Mucosa of rectum (tissue), 2 donors: Measurements from ENCODE around the gene BABAM2.

Source experiments
- H3K27ac ChIP-seq, 2 donors: one replicate each; pipeline ENCODE4 v1.7.0; 2013; ENCODE audit warnings: inconsistent platforms in 2 of 2, low read depth in 2 of 2, low read length in 2 of 2
- H3K27me3 ChIP-seq, 2 donors: one replicate each; pipeline ENCODE4 v1.7.0; 2013; ENCODE audit warnings: low read length in 2 of 2; ENCODE audit not compliant: control insufficient read depth in 2 of 2, insufficient read depth in 2 of 2
- H3K36me3 ChIP-seq, 2 donors: one replicate each; pipeline ENCODE4 v1.7.0; 2013; ENCODE audit warnings: low read length in 2 of 2; ENCODE audit not compliant: control insufficient read depth in 2 of 2, insufficient read depth in 2 of 2
- H3K4me1 ChIP-seq, 2 donors: one replicate each; pipeline ENCODE4 v1.7.0; 2013; ENCODE audit warnings: low read length in 2 of 2, mild to moderate bottlenecking in 1 of 2; ENCODE audit not compliant: control insufficient read depth in 2 of 2, insufficient read depth in 2 of 2
- H3K4me3 ChIP-seq, 2 donors: one replicate each; pipeline ENCODE4 v1.7.0; 2013; ENCODE audit warnings: low read length in 2 of 2
- H3K9ac ChIP-seq, 2 donors: one replicate each; pipeline ENCODE4 v1.7.0; 2013; ENCODE audit warnings: low read length in 2 of 2, low read depth in 1 of 2, mild to moderate bottlenecking in 1 of 2
- H3K9me3 ChIP-seq, 2 donors: one replicate each; pipeline ENCODE4 v1.7.0; 2013; ENCODE audit warnings: low read length in 2 of 2; ENCODE audit not compliant: control insufficient read depth in 2 of 2
- donor health status: healthy.
- donor health status: Normal muscosa, but diverticular disease.

BABAM2 gene

DNA sequence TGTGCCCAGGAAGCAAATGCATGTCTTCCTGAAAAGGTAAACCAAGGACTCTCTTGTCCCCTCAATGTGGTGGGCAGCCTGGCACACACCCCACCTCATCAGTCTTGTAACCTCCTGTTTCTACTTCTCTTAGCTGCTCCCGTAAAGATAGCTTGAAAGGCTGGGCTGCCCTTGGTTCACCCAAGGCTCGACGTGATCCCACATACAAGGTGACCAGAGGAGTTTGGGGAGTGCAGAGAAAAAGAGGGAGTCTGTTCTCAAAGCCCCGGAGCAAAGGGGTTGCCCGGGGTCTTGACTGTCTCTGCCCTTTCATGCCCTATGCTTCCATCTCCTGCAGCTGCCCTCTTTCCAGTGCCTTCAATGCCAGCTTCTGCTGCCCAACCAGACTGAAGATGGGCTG lies 483.8 kb downstream of the BABAM2 start:
- Histone ChIP-seq H3K27ac (no peak overlapping the region), H3K36me3 (no peaks in the 10 kb centered on the region), H3K4me1 (peaks cover 42 to 50% of the 10 kb centered on the region in 2 donors), H3K27me3 (no peaks in the 10 kb centered on the region), H3K9ac (no peak overlapping the region), H3K4me3 (no peak overlapping the region), H3K9me3 (no peaks in the 10 kb centered on the region)

GRCh38 chr2:28375236-28375635 lies 484.7 kb downstream of the BABAM2 start:
- no peak overlapping the region for H3K9ac ChIP-seq
- H3K27me3 ChIP-seq = no peaks in the 10 kb centered on the region
- H3K9me3 ChIP-seq = no peaks in the 10 kb centered on the region
- no peaks in the 10 kb centered on the region for H3K36me3 ChIP-seq
- no peak overlapping the region for H3K4me3 ChIP-seq
- peak overlapping the region in 1 of 2 donors; percentile 97 for H3K27ac ChIP-seq
- peaks cover 41 to 52% of the 10 kb centered on the region in 2 donors for H3K4me1 ChIP-seq

DNA sequence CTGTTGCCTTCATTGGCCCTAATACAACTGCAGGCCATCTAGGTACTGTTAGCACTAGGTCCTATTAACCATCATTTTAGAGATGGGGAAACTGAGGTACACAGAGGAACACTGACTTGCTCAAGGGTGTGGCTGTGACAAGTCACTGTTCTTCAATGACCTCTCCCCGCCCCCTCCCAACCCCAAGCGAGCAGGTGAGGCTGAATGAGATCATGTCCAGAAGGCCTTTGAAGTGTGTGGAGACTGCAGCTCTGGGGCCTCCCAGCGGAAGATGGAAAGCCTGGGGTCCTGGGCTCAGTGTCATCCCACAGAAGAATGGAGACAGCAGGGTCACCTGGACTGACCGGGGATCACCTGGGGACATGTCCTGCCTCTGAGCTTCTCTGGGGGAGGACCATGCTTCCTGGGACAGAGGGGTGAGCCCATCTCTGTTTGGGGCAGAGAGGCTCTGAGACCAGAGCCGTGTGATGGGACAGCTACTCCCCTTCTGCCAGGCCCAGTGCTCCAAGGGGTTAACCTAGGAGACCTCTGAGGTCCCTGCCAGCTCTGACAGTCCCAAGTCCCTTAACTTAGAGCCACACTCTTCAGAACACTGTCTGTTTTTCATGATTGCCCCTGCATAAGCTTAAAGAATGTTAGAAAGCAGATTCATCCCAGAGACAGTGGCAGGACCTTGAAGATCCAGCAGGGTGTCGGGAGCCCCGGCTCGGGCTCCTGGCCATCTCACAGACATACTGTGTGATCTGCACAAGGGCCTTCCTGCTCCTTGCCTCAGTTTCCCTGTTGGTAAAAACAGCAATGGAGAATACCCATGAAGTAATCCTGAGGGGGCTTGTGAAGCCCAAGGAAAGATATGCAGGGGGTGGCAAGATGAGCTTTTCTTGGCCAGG lies 485.5 kb downstream of the BABAM2 start:
- H3K4me1 ChIP-seq = peaks cover 45 to 59% of the 10 kb centered on the region in 2 donors
- H3K36me3 ChIP-seq = no peaks in the 10 kb centered on the region
- no peak overlapping the region for H3K4me3 ChIP-seq
- no peaks in the 10 kb centered on the region for H3K9me3 ChIP-seq
- H3K9ac ChIP-seq = peak overlapping the region; percentile 63 to 89
- H3K27me3 ChIP-seq = no peaks in the 10 kb centered on the region
- peak overlapping the region; percentile 96 to 97 for H3K27ac ChIP-seq

- Histone ChIP-seq H3K27me3 (no peaks in the 10 kb centered on the region), H3K4me3 (peak overlapping the region; percentile 48 to 50), H3K27ac (peak overlapping the region; percentile 96 to 97), H3K36me3 (no peaks in the 10 kb centered on the region), H3K9me3 (no peaks in the 10 kb centered on the region), H3K4me1 (peaks cover 59 to 72% of the 10 kb centered on the region in 2 donors), H3K9ac (peak overlapping the region; percentile 86 to 89)
These were observed 486.8 kb downstream of the BABAM2 start for GRCh38 chr2:28377195-28377816.

- Histone ChIP-seq H3K9me3 (no peaks in the 10 kb centered on the region), H3K36me3 (no peaks in the 10 kb centered on the region), H3K4me3 (peak overlapping the region; percentile 50 to 56), H3K27me3 (no peaks in the 10 kb centered on the region), H3K4me1 (peaks cover 66 to 81% of the 10 kb centered on the region in 2 donors), H3K9ac (peak overlapping the region; percentile 86 to 89), H3K27ac (peak overlapping the region; percentile 96 to 97)
These were observed 487.6 kb downstream of the BABAM2 start for GRCh38 chr2:28377984-28378678.

DNA sequence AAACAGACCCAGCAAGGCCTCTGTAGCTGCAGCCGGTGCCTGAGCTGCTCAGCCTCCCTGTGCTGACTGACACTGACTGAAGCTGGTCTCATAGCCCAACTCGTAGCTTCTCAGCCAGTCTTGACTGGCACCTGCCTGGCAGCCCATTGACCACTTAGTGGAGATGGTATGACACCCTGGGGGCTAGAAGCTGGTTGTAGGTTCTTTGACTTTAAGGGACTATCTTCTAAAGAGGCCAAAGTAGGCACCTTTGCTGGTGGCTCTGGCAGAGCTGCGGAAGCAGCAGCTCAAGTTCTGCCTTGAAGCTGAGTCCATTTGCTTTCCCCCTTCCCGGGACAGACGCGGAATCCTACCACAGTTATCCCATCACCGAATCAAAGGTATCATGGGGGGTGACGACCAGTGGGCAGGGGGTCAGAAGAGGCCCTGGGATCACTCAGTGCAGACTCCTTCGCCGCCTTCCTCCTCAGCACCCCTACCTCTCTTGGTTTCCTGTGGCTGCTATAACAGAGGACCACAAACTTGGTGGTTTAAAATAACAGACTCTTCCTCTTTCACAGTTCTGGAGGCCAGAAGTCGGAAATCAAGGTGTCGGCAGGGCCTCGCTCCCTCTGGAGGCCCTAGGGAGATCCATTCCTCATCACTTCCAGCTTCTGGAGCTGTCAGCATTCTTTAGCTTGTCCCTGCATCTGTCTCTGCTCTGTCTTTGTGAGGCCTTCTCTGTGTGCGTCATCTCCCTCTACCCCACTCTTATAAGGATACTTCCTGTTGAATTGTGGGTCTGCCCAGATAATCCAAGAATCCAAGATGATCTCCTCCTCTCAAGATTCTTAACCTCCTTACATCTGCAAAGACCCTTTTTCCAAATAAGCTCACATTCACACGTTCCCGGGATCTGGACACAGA lies 488.4 kb downstream of the BABAM2 start:
- no peaks in the 10 kb centered on the region for H3K9me3 ChIP-seq
- peak overlapping the region; percentile 36 to 56 for H3K4me3 ChIP-seq
- peak overlapping the region; percentile 96 to 97 for H3K27ac ChIP-seq
- peak overlapping the region; percentile 79 to 89 for H3K9ac ChIP-seq
- H3K4me1 ChIP-seq = peaks cover 68 to 82% of the 10 kb centered on the region in 2 donors
- H3K27me3 ChIP-seq = no peaks in the 10 kb centered on the region
- H3K36me3 ChIP-seq = no peaks in the 10 kb centered on the region

DNA sequence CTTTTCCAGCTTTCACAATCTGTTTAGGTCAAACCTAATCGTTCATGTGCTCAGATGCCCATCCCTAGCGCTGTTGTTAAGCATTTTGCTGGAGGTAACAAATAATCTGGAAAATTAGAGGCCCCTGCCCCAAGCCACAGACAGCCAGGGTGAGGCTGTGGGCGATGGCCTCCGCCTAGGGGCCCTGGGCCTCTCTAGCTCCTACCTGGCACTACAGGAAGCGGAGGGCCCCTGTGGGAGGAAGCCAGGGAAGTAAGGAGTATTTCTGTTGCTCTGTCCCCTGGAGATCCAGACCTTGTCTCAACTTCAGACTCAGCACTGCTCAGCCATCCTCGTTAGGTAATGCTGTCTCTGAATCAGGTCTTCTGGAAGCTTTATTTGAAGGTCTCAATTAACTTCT lies 489.7 kb downstream of the BABAM2 start:
- H3K4me3 ChIP-seq = no peak overlapping the region
- no peaks in the 10 kb centered on the region for H3K9me3 ChIP-seq
- H3K9ac ChIP-seq = no peak overlapping the region
- no peak overlapping the region for H3K27ac ChIP-seq
- H3K27me3 ChIP-seq = no peaks in the 10 kb centered on the region
- no peaks in the 10 kb centered on the region for H3K36me3 ChIP-seq
- peaks cover 67 to 74% of the 10 kb centered on the region in 2 donors for H3K4me1 ChIP-seq

GRCh38 chr2:28381225-28382180 lies 491.0 kb downstream of the BABAM2 start:
- Histone ChIP-seq H3K9me3 (no peaks in the 10 kb centered on the region), H3K9ac (peak overlapping the region; percentile 65 to 67), H3K36me3 (no peaks in the 10 kb centered on the region), H3K27me3 (no peaks in the 10 kb centered on the region), H3K4me3 (peak overlapping the region in 1 of 2 donors; percentile 26), H3K4me1 (peaks cover 57 to 62% of the 10 kb centered on the region in 2 donors), H3K27ac (peak overlapping the region; percentile 75 to 86)
